DOHH2 (cell line): ENCODE results near the gene JDP2.

Experiments used
- H3F3A ChIP-seq: fragments of 200-600 bp; sonication (generic), shearing (Covaris generic); 2 replicates; pipeline ENCODE4 v1.6.0; 2016; ENCODE audit warnings: antibody characterized with exemption, mild to moderate bottlenecking; ENCODE audit not compliant: control insufficient read depth, insufficient read depth
- H3K27ac ChIP-seq: fragments of 200-600 bp; sonication (generic); 2 replicates; pipeline ENCODE4 v1.5.1; 2014; ENCODE audit warnings: low read depth, mild to moderate bottlenecking, low read length, moderate library complexity
- H3K27me3 ChIP-seq: fragments of 200-600 bp; sonication (generic); 2 replicates; pipeline ENCODE4 v1.6.1; 2014; ENCODE audit warnings: mild to moderate bottlenecking, low read length, mixed read lengths; ENCODE audit not compliant: control insufficient read depth
- H3K36me3 ChIP-seq: fragments of 200-600 bp; sonication (generic); 2 replicates; pipeline ENCODE4 v1.6.1; 2014; ENCODE audit warnings: mild to moderate bottlenecking, low read length, moderate library complexity, mixed read lengths; ENCODE audit not compliant: control insufficient read depth
- H3K4me1 ChIP-seq: fragments of 200-600 bp; sonication (generic); 2 replicates; pipeline ENCODE4 v1.6.1; 2014; ENCODE audit warnings: mild to moderate bottlenecking, low read length, mixed read lengths; ENCODE audit not compliant: control insufficient read depth
- H3K4me2 ChIP-seq: fragments of 200-600 bp; sonication (generic); 2 replicates; pipeline ENCODE4 v1.6.0; 2014; ENCODE audit warnings: mild to moderate bottlenecking, low read length, moderate library complexity
- H3K4me3 ChIP-seq: fragments of 200-600 bp; sonication (generic); 2 replicates; pipeline ENCODE4 v1.5.1; 2014; ENCODE audit warnings: mild to moderate bottlenecking, low read length, mixed read lengths
- H3K79me2 ChIP-seq: fragments of 200-600 bp; sonication (generic); 2 replicates; pipeline ENCODE4 v1.6.1; 2014; ENCODE audit warnings: mild to moderate bottlenecking, low read length, mixed read lengths; ENCODE audit not compliant: control insufficient read depth
- H3K9me2 ChIP-seq: fragments of 200-600 bp; sonication (generic); replicated peaks from 2 replicates; pipeline ENCODE4 v1.6.1; 2014; ENCODE audit warnings: mild to moderate bottlenecking, low read length, mixed read lengths; ENCODE audit not compliant: control insufficient read depth
- H3K9me3 ChIP-seq: fragments of 200-600 bp; sonication (generic); 2 replicates; pipeline ENCODE4 v1.6.1; 2014; ENCODE audit warnings: antibody characterized with exemption, low read length, mixed read lengths; ENCODE audit not compliant: control insufficient read depth, insufficient read depth
- H4K20me1 ChIP-seq: fragments of 200-600 bp; sonication (generic); 2 replicates; pipeline ENCODE4 v1.6.0; 2014; ENCODE audit warnings: low read depth, mild to moderate bottlenecking, antibody characterized with exemption, low read length, moderate library complexity; ENCODE audit not compliant: control insufficient read depth, insufficient read depth
- EZH2phosphoT487 ChIP-seq: fragments of 200-600 bp; sonication (generic); IDR thresholded peaks from 2 replicates; pipeline ENCODE4 v1.6.1; 2017; ENCODE audit warnings: borderline replicate concordance, mild to moderate bottlenecking, antibody characterized with exemption, low read length, moderate library complexity, mixed read lengths
- TF ChIP-seq, protein P1 (sequence below): fragments of 200-600 bp; sonication (generic); IDR thresholded peaks from one replicate; pipeline ENCODE4 v1.5.1; 2014; ENCODE audit warnings: antibody characterized with exemption, mild to moderate bottlenecking, low read depth, low read length; ENCODE audit not compliant: poor library complexity, severe bottlenecking

JDP2 gene

DNA sequence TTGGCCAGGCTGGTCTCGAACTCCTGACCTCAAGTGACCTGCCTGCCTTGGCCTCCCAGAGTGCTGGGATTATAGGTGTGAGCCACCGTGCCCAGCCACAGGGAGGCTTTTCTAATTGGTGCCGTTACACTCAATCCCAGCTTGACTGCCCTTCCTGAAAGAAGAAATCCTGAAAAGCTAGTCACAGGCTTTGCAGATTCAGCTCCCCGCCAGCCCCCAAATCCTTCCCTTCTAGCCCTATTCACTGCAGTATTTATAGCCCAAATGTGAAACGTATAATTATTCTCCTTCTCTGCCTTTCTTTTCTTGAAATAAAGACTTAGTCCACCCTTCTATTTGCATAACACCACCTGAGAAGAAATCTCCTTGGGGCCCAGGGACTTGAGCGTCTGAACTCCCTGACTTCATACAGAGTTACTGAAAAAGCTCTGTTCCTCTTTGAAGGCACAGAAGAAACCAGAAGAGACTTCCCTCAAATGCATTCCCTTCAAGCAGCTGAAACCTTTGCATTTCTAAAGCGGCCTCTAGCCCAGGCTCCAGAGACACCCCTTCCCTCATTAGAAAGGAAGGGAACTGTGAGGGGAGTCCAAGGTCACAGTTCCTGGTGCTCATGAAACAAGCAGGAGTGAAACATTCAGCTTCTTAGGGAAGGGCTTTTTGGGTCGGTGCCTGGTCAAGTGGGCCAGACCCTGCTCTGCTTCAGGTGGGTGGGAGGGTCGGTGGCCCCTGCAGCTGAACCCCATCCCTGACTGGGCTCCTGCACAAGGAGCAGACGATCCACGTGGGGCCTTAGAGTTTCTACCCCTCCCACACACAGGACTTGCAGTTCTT lies 52.2 kb downstream of the JDP2 start:
- no peak overlapping the region for H3K4me3 ChIP-seq
- TF ChIP-seq EZH2phosphoT487, result no peak
- TF ChIP-seq, protein P1, sequence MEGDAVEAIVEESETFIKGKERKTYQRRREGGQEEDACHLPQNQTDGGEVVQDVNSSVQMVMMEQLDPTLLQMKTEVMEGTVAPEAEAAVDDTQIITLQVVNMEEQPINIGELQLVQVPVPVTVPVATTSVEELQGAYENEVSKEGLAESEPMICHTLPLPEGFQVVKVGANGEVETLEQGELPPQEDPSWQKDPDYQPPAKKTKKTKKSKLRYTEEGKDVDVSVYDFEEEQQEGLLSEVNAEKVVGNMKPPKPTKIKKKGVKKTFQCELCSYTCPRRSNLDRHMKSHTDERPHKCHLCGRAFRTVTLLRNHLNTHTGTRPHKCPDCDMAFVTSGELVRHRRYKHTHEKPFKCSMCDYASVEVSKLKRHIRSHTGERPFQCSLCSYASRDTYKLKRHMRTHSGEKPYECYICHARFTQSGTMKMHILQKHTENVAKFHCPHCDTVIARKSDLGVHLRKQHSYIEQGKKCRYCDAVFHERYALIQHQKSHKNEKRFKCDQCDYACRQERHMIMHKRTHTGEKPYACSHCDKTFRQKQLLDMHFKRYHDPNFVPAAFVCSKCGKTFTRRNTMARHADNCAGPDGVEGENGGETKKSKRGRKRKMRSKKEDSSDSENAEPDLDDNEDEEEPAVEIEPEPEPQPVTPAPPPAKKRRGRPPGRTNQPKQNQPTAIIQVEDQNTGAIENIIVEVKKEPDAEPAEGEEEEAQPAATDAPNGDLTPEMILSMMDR, result no peak
- H3K9me2 ChIP-seq, result no peaks in the 10 kb centered on the region
- H3F3A ChIP-seq, result no peaks in the 10 kb centered on the region
- H3K4me1 ChIP-seq, result peaks cover 28% of the 10 kb centered on the region
- 0 out of 2 replicates have a peak, but pooled peaks cover 3% of the 10 kb centered on the region for H3K27me3 ChIP-seq
- peak overlapping the region; percentile 18; the same call in 1 of the 2 replicates for H3K4me2 ChIP-seq
- H3K36me3 ChIP-seq, result no peaks in the 10 kb centered on the region
- H3K9me3 ChIP-seq, result no peaks in the 10 kb centered on the region
- no peaks in the 10 kb centered on the region; the same call in 1 of the 2 replicates for H4K20me1 ChIP-seq
- H3K79me2 ChIP-seq, result no peaks in the 10 kb centered on the region
- H3K27ac ChIP-seq, result no peak overlapping the region

DNA sequence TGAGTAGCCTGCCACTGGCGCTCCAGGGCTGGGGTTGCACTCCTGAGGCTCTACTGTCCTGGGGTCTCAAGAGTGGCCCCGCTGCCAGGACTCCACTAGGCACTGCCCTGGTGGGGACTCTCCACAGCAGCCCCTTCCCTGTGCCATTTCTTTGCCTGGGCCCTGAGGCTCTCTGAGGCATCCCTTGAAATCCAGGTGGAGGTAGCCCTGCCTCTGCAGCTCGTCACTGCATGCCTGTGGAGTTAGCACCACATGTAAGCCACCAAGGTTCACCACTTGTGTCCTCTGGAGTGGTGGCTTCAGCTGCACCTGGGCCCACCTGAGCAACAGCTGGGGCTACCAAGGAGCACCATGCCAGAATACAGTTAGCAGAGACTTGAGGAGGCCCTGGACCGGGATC lies 54.5 kb downstream of the JDP2 start:
- Histone ChIP-seq H3K9me3 (no peaks in the 10 kb centered on the region), H3K4me1 (peaks cover 21% of the 10 kb centered on the region), H3K4me2 (no peak overlapping the region), H3K9me2 (no peaks in the 10 kb centered on the region), H3K79me2 (no peaks in the 10 kb centered on the region), H3K27me3 (peaks cover 14% of the 10 kb centered on the region), H3F3A (no peaks in the 10 kb centered on the region), H4K20me1 (no peaks in the 10 kb centered on the region; the same call in 1 of the 2 replicates), H3K27ac (no peak overlapping the region), H3K36me3 (no peaks in the 10 kb centered on the region), H3K4me3 (no peak overlapping the region)
- TF ChIP-seq, protein P1, result no peak
- no peak for TF ChIP-seq EZH2phosphoT487

DNA sequence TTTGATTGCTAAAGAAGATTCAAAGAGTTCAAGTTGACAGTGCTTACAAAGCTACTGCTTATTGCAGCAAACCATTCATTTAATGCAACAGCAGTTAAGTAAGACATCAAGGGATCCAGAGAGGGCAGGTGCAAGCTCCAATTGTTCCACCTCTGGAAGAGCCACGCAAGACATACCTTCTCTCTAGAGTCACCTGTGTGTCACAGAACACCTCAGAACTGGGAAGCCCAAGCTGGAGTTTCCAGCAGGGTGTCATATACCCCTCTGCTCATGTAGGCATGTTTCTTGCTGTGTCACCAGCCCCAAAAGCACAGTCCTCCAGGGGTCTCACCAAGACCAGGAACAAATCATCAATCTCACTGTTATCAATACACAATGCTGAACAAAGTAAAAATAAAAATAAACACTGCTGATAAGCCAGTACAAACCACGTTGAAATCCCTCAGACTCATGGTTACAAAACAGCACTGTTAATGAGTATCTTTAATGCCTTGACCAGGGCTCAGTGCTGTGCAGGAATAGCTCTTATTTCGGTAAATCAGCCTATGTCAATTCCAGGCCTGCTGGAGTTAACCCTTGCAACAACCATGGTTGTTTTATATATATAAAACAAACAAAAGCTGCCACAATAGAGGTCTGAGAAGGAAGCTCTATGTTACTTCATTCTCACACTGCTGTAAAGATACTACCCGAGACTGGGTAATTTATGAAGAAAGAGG lies 57.0 kb downstream of the JDP2 start:
- Histone ChIP-seq H3K27me3 (peaks cover 17% of the 10 kb centered on the region), H3K36me3 (no peaks in the 10 kb centered on the region), H3F3A (no peaks in the 10 kb centered on the region), H4K20me1 (no peaks in the 10 kb centered on the region; the same call in 1 of the 2 replicates), H3K4me2 (no peak overlapping the region), H3K9me3 (no peaks in the 10 kb centered on the region), H3K4me1 (peaks cover 17% of the 10 kb centered on the region), H3K27ac (no peak overlapping the region), H3K4me3 (no peak overlapping the region), H3K9me2 (no peaks in the 10 kb centered on the region), H3K79me2 (no peaks in the 10 kb centered on the region)
- no peak for TF ChIP-seq EZH2phosphoT487
- TF ChIP-seq, protein P1, result no peak
